D721Med (cell line): ENCODE results near the gene DNAAF5.

ENCODE experiments used
- DNase-seq: peaks from one replicate; pipeline ENCODE4 v3.0.0; 2011; ENCODE audit warnings: low spot score; ENCODE audit not compliant: insufficient read length
- FAIRE-seq: peaks from 2 replicates; lab custom pipeline; 2011; peaks lifted over from hg19 to GRCh38; lab: Jason Lieb, UNC
- CTCF ChIP-seq: IDR thresholded peaks from 2 replicates; pipeline ENCODE4 v1.5.1; 2012; ENCODE audit warnings: mild to moderate bottlenecking, control low read depth; ENCODE audit not compliant: insufficient read depth; ENCODE audit errors: missing control alignments

DNAAF5 gene

GRCh38 chr7:774161-775109, 47.9 kb downstream of the DNAAF5 start:
- DNase-seq (peak; percentile 55), FAIRE-seq (no peak)
- peak; percentile 71 for TF ChIP-seq CTCF

DNA sequence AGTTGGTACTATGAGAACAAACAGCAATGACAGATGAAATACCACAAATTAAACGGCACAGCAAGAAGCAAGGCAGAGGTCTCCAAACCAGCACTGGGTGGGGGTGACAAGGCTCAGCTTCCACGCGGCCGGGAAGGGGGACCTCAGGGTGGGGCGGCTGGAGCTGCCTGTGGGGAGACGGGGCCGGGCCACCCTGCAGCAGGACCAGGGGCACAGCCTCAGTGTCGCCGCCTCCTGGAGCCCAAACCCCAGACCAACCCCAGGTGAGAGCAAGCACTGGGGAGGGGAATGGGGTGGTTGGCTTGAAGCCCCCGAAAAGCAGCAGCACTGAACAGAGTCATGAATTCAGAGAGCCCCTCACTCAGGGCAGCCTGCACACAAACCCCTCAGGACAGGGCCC, 49.9 kb downstream of the DNAAF5 start:
- FAIRE-seq = no peak
- no peak for DNase-seq
- no peak for TF ChIP-seq CTCF

DNA sequence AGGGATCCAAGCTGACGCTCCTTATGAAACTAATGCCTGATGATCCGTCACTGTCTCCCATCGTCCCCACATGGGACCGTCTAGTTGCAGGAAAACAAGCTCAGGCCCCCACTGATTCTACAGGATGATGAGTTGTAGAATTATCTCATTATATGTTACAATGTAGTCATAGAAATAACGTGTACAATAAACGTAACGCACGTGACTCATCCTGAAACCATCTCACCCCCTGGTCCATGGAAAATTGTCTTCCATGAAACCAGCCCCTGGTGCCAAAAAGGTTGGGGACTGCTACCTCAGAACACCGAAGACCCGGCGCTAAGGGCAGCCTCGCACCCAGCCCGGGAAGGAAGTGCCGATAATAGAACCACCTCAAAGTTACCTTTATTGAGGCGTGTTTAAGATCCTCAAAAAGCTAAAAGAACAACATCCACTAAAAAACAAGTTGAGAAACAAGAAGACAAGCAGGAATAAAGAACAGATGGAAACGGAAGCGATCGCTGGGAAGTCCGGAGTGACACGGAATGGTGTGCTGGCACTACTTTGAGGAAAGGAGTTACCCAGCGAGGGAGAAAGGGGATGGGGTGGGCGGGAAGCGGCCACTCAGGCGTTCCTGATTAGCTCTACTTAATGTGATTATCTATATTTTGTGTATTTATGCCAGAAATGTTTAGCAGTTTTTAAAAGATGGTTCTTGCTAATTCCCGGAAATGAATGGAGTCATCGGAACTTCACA, 50.7 kb downstream of the DNAAF5 start:
- DNase-seq (no peak), FAIRE-seq (no peak)
- no peak for TF ChIP-seq CTCF

- DNase-seq (no peak), FAIRE-seq (no peak)
- no peak for TF ChIP-seq CTCF
Measured at GRCh38 chr7:777728-778078, 51.2 kb downstream of the DNAAF5 start.

DNA sequence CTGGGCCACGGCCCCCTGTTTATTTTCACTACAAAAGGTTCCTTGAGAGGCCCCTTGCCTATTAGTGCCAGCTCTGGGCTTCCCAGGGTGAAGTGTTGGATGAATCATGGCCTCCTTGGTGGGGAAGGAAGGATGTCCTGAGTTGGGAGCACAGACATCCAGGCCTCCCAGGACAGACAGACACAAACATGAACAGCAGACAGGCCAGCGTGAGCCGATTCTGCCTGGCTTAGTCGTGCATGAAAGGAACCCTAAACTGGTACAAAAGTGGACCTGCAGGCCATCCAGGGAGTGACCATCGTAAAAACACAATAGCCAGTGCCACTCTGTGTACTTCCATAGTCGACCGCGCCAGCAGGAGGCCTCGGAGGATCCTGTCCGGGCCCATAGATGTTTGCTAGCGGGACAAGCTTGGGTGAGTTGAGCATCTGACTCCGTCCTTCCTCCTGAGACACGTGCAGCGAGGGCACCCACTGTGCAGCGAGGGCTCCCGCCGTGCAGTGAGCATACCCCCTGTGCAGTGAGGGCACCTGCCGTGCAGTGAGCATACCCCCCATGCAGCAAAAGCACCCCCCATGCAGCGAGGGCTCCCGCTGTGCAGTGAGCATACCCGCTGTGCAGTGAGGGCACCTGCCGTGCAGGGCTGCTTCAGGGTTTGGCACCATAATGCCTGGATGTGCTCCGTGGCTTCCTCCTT, 51.9 kb downstream of the DNAAF5 start:
- no peak for FAIRE-seq
- TF ChIP-seq CTCF = no peak
- no peak for DNase-seq

DNA sequence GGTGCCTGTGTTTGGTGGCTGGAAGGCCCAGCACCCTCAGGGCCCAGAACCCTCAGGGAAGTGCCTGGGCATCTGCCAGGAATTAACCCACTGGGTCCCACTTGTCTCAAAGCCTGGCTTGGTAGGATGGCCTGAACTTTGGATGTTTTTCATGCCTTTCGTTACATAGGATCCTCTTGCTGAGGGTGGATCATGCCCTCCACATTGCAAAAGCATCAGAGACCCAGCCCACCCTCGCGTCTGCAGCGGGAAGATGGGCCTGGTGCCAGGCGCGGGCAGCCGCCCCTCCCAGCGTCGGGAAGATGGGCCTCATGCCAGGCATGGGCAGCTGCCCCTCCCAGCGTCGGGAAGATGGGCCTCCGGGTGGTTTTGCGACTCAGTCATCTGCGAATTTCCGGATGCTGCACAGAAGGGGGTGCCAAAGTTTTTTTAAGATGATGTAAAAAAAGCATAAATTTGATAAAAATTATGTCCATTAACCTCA, 52.5 kb downstream of the DNAAF5 start:
- no peak for DNase-seq
- FAIRE-seq = no peak
- TF ChIP-seq CTCF = no peak
